ENCODE data around the gene MFF.

The MFF gene

GRCh38 chr2:227324995-227325838 is at the start of gene MFF:
Gene MFF, plus strand, starts transcription at chr2:227325251. Its CDS starts 5,415 bp downstream, at chr2:227330666.
- H3K9me3 ChIP-seq (ENCODE audit: insufficient read depth, low read depth, low read length), result 0 out of 2 replicates have a peak, but pooled peaks cover 4% of the 10 kb centered on the region
- peak within 1 kb of the TSS; percentile 94 for H3K9ac ChIP-seq (ENCODE audit: low read depth, low read length, poor library complexity, severe bottlenecking)
- peaks cover 40% of the 10 kb centered on the region for H4K20me1 ChIP-seq (ENCODE audit: insufficient read depth, low read length, poor library complexity, severe bottlenecking)
- H3K4me2 ChIP-seq (ENCODE audit: low read depth, low read length, poor library complexity, severe bottlenecking), result peak within 1 kb of the TSS; percentile 98
- H2AFZ ChIP-seq (ENCODE audit: low read length), result peak within 1 kb of the TSS; percentile 94
- no peaks in the 10 kb centered on the region for H3K9me2 ChIP-seq (replicated peaks; ENCODE audit: low read depth, low read length)
- H3K79me2 ChIP-seq (ENCODE audit: insufficient read depth, low read length), result peaks cover 51% of the 10 kb centered on the region
- H3K4me1 ChIP-seq (ENCODE audit: insufficient read depth, low read length, poor library complexity, severe bottlenecking), result peaks cover 60% of the 10 kb centered on the region
- TF ChIP-seq CTCF (conservative IDR thresholded peaks at IDR 0.05; ENCODE audit: low read length) (peak; percentile 56), EZH2phosphoT487 (IDR thresholded peaks at IDR 0.05; ENCODE audit: borderline replicate concordance) (no peak)
- peak within 1 kb of the TSS; percentile 86 for H3K4me3 ChIP-seq (ENCODE audit: low read length, poor library complexity, severe bottlenecking)
- H3K36me3 ChIP-seq (ENCODE audit: insufficient read depth, low read length), result no peaks in the 10 kb centered on the region
- peaks cover 11% of the 10 kb centered on the region; the same call in 1 of the 2 replicates for H3F3A ChIP-seq (ENCODE audit: low read depth)
- no peaks in the 10 kb centered on the region for H3K27me3 ChIP-seq (ENCODE audit: insufficient read depth, low read length, poor library complexity, severe bottlenecking)

- H4K20me1 ChIP-seq (ENCODE audit: insufficient read depth, low read length, poor library complexity, severe bottlenecking), result no peaks in the 10 kb centered on the region
- no peaks in the 10 kb centered on the region for H3K36me3 ChIP-seq (ENCODE audit: insufficient read depth, low read length)
- H3K4me2 ChIP-seq (ENCODE audit: low read depth, low read length, poor library complexity, severe bottlenecking), result no peak overlapping the region
- no peaks in the 10 kb centered on the region for H3K9me3 ChIP-seq (ENCODE audit: insufficient read depth, low read depth, low read length)
- no peaks in the 10 kb centered on the region for H3K27me3 ChIP-seq (ENCODE audit: insufficient read depth, low read length, poor library complexity, severe bottlenecking)
- H2AFZ ChIP-seq (ENCODE audit: low read length), result no peak overlapping the region
- H3K79me2 ChIP-seq (ENCODE audit: insufficient read depth, low read length), result no peaks in the 10 kb centered on the region
- no peaks in the 10 kb centered on the region for H3F3A ChIP-seq (ENCODE audit: low read depth)
- TF ChIP-seq EZH2phosphoT487 (IDR thresholded peaks at IDR 0.05; ENCODE audit: borderline replicate concordance), result no peak
- TF ChIP-seq CTCF (conservative IDR thresholded peaks at IDR 0.05; ENCODE audit: low read length), result no peak
- no peaks in the 10 kb centered on the region for H3K4me1 ChIP-seq (ENCODE audit: insufficient read depth, low read length, poor library complexity, severe bottlenecking)
- no peak overlapping the region for H3K9ac ChIP-seq (ENCODE audit: low read depth, low read length, poor library complexity, severe bottlenecking)
- H3K9me2 ChIP-seq (replicated peaks; ENCODE audit: low read depth, low read length), result no peaks in the 10 kb centered on the region
- no peak overlapping the region for H3K4me3 ChIP-seq (ENCODE audit: low read length, poor library complexity, severe bottlenecking)
Measured at GRCh38 chr2:227280895-227281294, 44.2 kb upstream of the MFF start.

- no peaks in the 10 kb centered on the region for H3K9me2 ChIP-seq (replicated peaks; ENCODE audit: low read depth, low read length)
- no peaks in the 10 kb centered on the region for H3K27me3 ChIP-seq (ENCODE audit: insufficient read depth, low read length, poor library complexity, severe bottlenecking)
- no peaks in the 10 kb centered on the region for H3F3A ChIP-seq (ENCODE audit: low read depth)
- no peaks in the 10 kb centered on the region for H3K4me1 ChIP-seq (ENCODE audit: insufficient read depth, low read length, poor library complexity, severe bottlenecking)
- H2AFZ ChIP-seq (ENCODE audit: low read length), result no peak overlapping the region
- no peak overlapping the region for H3K4me3 ChIP-seq (ENCODE audit: low read length, poor library complexity, severe bottlenecking)
- TF ChIP-seq EZH2phosphoT487 (IDR thresholded peaks at IDR 0.05; ENCODE audit: borderline replicate concordance), result no peak
- no peak for TF ChIP-seq CTCF (conservative IDR thresholded peaks at IDR 0.05; ENCODE audit: low read length)
- H3K9me3 ChIP-seq (ENCODE audit: insufficient read depth, low read depth, low read length), result no peaks in the 10 kb centered on the region
- H3K9ac ChIP-seq (ENCODE audit: low read depth, low read length, poor library complexity, severe bottlenecking), result no peak overlapping the region
- H4K20me1 ChIP-seq (ENCODE audit: insufficient read depth, low read length, poor library complexity, severe bottlenecking), result no peaks in the 10 kb centered on the region
- no peaks in the 10 kb centered on the region for H3K79me2 ChIP-seq (ENCODE audit: insufficient read depth, low read length)
- H3K36me3 ChIP-seq (ENCODE audit: insufficient read depth, low read length), result no peaks in the 10 kb centered on the region
- no peak overlapping the region for H3K4me2 ChIP-seq (ENCODE audit: low read depth, low read length, poor library complexity, severe bottlenecking)
Measured at GRCh38 chr2:227285741-227286236, 39.3 kb upstream of the MFF start.
